Inflammatory macrophage treated with lipopolysaccharide for 1 hour (primary cell): ENCODE measurements around the gene GFI1.
"Not testable (repeated sequence)": the region's sequence is repeated elsewhere in the genome, so short reads cannot be mapped to it uniquely, and the experiment has no call there.

Experiments
- DNase-seq, 2 donors: peaks; one replicate each; pipeline ENCODE4 v3.0.0-alpha.2; 2020 to 2022

Gene GFI1

GRCh38 chr1:92486251-92487077 is at the start of gene GFI1:
GFI1 (minus strand) TSS chr1:92486925; CDS start chr1:92483487, 3,438 bp downstream.
- DNase-seq: peak; percentile 40 to 41

- DNase-seq: not testable (repeated sequence)
Observed at GRCh38 chr1:92532371-92532770, 45.6 kb upstream of the GFI1 start.

- not testable (repeated sequence) for DNase-seq
Observed at GRCh38 chr1:92531939-92532338, 45.2 kb upstream of the GFI1 start.

GRCh38 chr1:92527670-92528069 is 40.9 kb upstream of the GFI1 start:
- DNase-seq: no peak

GRCh38 chr1:92524944-92525590 is 38.3 kb upstream of the GFI1 start:
- not testable (repeated sequence) for DNase-seq

GRCh38 chr1:92519043-92519442 is 32.3 kb upstream of the GFI1 start:
- DNase-seq: no peak

GRCh38 chr1:92516574-92516973 is 29.8 kb upstream of the GFI1 start:
- no peak for DNase-seq

GRCh38 chr1:92515796-92516201 is 29.1 kb upstream of the GFI1 start:
- peak; percentile 1 to 29 for DNase-seq

- DNase-seq: no peak
Observed at GRCh38 chr1:92511541-92511940, 24.8 kb upstream of the GFI1 start.

GRCh38 chr1:92509619-92510018 is 22.9 kb upstream of the GFI1 start:
- DNase-seq: no peak

- DNase-seq: peak in 1 of 2 donors; percentile 13
Observed at GRCh38 chr1:92505015-92505692, 18.4 kb upstream of the GFI1 start.

- DNase-seq: peak in 1 of 2 donors; percentile 21
Observed at GRCh38 chr1:92504291-92505014, 17.7 kb upstream of the GFI1 start.

GRCh38 chr1:92503926-92504285 is 17.2 kb upstream of the GFI1 start:
- no peak for DNase-seq

- no peak for DNase-seq
Observed at GRCh38 chr1:92503043-92503925, 16.6 kb upstream of the GFI1 start.

GRCh38 chr1:92502247-92502646 is 15.5 kb upstream of the GFI1 start:
- peak; percentile 25 to 39 for DNase-seq

- no peak for DNase-seq
Observed at GRCh38 chr1:92500552-92500951, 13.8 kb upstream of the GFI1 start.

GRCh38 chr1:92495392-92496063 is 8.8 kb upstream of the GFI1 start:
- no peak for DNase-seq

- DNase-seq: no peak
Observed at GRCh38 chr1:92494485-92495141, 7.9 kb upstream of the GFI1 start.

GRCh38 chr1:92493139-92493538 is 6.4 kb upstream of the GFI1 start:
- DNase-seq: no peak

- no peak for DNase-seq
Observed at GRCh38 chr1:92488832-92489231, 2.1 kb upstream of the GFI1 start.

GRCh38 chr1:92488416-92488815 is 1.7 kb upstream of the GFI1 start:
- DNase-seq: no peak
